ENCODE results near the gene LMAN2. TPM values are rescaled to one million over a fixed set of nuclear protein-coding genes. Genes with fewer than 3 reads are reported as not detected.
A peak's percentile ranks its signal among the peaks of the same experiment; 100 is the strongest.

LMAN2 gene
- total RNA-seq, 1 donor from 2014 or later: 88.0 TPM

- no peaks in the 10 kb centered on the region for H3K27me3 Mint-ChIP-seq
- TF ChIP-seq CTCF (IDR thresholded peaks at IDR 0.05): no peak
- peaks cover 18% of the 10 kb centered on the region for H3K36me3 Mint-ChIP-seq (ENCODE audit: low read depth)
- CTCF ChIA-PET: no interaction called here
- ATAC-seq (ENCODE audit: low read depth) (no peak), DNase-seq (no peak)
- intact Hi-C loops (cut with micrococcal nuclease): no loop called here
- no peak overlapping the region for H3K4me3 Mint-ChIP-seq
- H3K27ac Mint-ChIP-seq: peak overlapping the region; percentile 12
- peaks cover 40% of the 10 kb centered on the region for H3K4me1 Mint-ChIP-seq
- POLR2A ChIA-PET: interaction anchor here (0.7 kb wide), 2 partner anchors 37 to 120 kb away, joined by 3 read pairs; no protein-coding TSS in a partner anchor
- no peaks in the 10 kb centered on the region for H3K9me3 Mint-ChIP-seq
Observed at GRCh38 chr5:177374211-177374610, 22.7 kb upstream of the LMAN2 start.

- TF ChIP-seq CTCF (IDR thresholded peaks at IDR 0.05): no peak
- ATAC-seq (ENCODE audit: low read depth) (no peak), DNase-seq (no peak)
- POLR2A ChIA-PET: interaction anchor here (0.7 kb wide), 2 partner anchors 36 to 224 kb away, joined by 3 read pairs; no protein-coding TSS in a partner anchor
- H3K4me3 Mint-ChIP-seq: no peak overlapping the region
- no peaks in the 10 kb centered on the region for H3K27me3 Mint-ChIP-seq
- CTCF ChIA-PET: no interaction called here
- H3K27ac Mint-ChIP-seq: no peak overlapping the region
- no peaks in the 10 kb centered on the region for H3K9me3 Mint-ChIP-seq
- intact Hi-C loops (cut with micrococcal nuclease): no loop called here
- H3K4me1 Mint-ChIP-seq: peaks cover 44% of the 10 kb centered on the region
- H3K36me3 Mint-ChIP-seq (ENCODE audit: low read depth): peaks cover 22% of the 10 kb centered on the region
Observed at GRCh38 chr5:177373806-177374205, 22.3 kb upstream of the LMAN2 start.

- DNase-seq: no peak
- ATAC-seq (ENCODE audit: low read depth): no peak
Observed at GRCh38 chr5:177372910-177373309, 21.4 kb upstream of the LMAN2 start.

GRCh38 chr5:177372034-177372896 lies 20.8 kb upstream of the LMAN2 start:
- intact Hi-C loops (cut with micrococcal nuclease): no loop called here
- no peak for TF ChIP-seq CTCF (IDR thresholded peaks at IDR 0.05)
- H3K27me3 Mint-ChIP-seq: no peaks in the 10 kb centered on the region
- no peak overlapping the region for H3K4me3 Mint-ChIP-seq
- H3K27ac Mint-ChIP-seq: peak overlapping the region; percentile 56
- DNase-seq (no peak), ATAC-seq (ENCODE audit: low read depth) (no peak)
- ChIA-PET CTCF (interaction anchor here (0.9 to 3.8 kb wide), 5 partner anchors 18 to 63 kb away, joined by 3 to 19 read pairs (median 3); no protein-coding TSS in a partner anchor), POLR2A (interaction anchor here (0.7 to 1.9 kb wide), 4 partner anchors 11 to 76 kb away, joined by 3 to 12 read pairs (median 4); partner anchors contain the start of genes LMAN2 and RGS14)
- H3K4me1 Mint-ChIP-seq: peaks cover 50% of the 10 kb centered on the region
- peaks cover 34% of the 10 kb centered on the region for H3K36me3 Mint-ChIP-seq (ENCODE audit: low read depth)
- H3K9me3 Mint-ChIP-seq: no peaks in the 10 kb centered on the region

More at GRCh38 chr5:177372910-177373309, 21.4 kb upstream of the LMAN2 start:
- H3K27me3 Mint-ChIP-seq: no peaks in the 10 kb centered on the region
- ChIA-PET CTCF (interaction anchor here (0.9 kb wide), 1 partner anchor 18 kb away, joined by 3 read pairs; no protein-coding TSS in a partner anchor), POLR2A (interaction anchor here (0.7 to 1.7 kb wide), 4 partner anchors 11 to 225 kb away, joined by 3 to 5 read pairs (median 4); partner anchors contain the start of gene RGS14)
- intact Hi-C loops (cut with micrococcal nuclease): no loop called here
- no peaks in the 10 kb centered on the region for H3K9me3 Mint-ChIP-seq
- H3K4me3 Mint-ChIP-seq: no peak overlapping the region
- peaks cover 31% of the 10 kb centered on the region for H3K36me3 Mint-ChIP-seq (ENCODE audit: low read depth)
- no peak for TF ChIP-seq CTCF (IDR thresholded peaks at IDR 0.05)
- H3K27ac Mint-ChIP-seq: peak overlapping the region; percentile 24
- H3K4me1 Mint-ChIP-seq: peaks cover 50% of the 10 kb centered on the region
